ENCODE data around the gene DEPDC1.
"Not testable (repeated sequence)": the region's sequence is repeated elsewhere in the genome, so short reads cannot be mapped to it uniquely, and the experiment has no call there.

DEPDC1 gene

GRCh38 chr1:68478662-68479061, 18.2 kb downstream of the DEPDC1 start:
- DNase-seq (ENCODE audit: low read depth): no peak

DNA sequence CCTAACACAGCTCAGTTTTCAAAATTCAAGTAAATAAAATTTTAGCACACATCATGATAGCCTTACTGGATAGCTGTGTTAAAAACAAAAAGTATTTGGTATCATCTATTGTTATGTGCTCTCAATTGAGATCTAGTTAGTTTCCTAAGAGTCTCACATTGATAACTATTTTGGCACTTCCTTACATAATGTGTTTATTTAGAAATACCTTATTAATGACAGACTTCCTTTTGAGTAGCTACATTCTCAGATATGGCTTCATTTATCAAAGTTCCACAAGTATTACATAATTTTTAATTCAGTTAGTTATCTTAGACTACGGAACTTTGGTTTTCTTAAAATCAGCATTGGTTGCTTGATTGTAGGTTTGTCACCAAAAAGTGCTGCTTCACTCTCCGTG, 20.3 kb downstream of the DEPDC1 start:
- not testable (repeated sequence) for DNase-seq (ENCODE audit: low read depth)

GRCh38 chr1:68473060-68473459, 23.8 kb downstream of the DEPDC1 start:
- DNase-seq (ENCODE audit: low read depth): no peak

- DNase-seq (ENCODE audit: low read depth): no peak
These were observed 26.4 kb downstream of the DEPDC1 start for GRCh38 chr1:68470388-68470970.

GRCh38 chr1:68464891-68465290, 32.0 kb downstream of the DEPDC1 start:
- no peak for DNase-seq (ENCODE audit: low read depth)

- DNase-seq (ENCODE audit: low read depth): no peak
These were observed 35.9 kb downstream of the DEPDC1 start for GRCh38 chr1:68460935-68461334.

- DNase-seq (ENCODE audit: low read depth): no peak
These were observed 37.1 kb downstream of the DEPDC1 start for GRCh38 chr1:68459796-68460195.

DNA sequence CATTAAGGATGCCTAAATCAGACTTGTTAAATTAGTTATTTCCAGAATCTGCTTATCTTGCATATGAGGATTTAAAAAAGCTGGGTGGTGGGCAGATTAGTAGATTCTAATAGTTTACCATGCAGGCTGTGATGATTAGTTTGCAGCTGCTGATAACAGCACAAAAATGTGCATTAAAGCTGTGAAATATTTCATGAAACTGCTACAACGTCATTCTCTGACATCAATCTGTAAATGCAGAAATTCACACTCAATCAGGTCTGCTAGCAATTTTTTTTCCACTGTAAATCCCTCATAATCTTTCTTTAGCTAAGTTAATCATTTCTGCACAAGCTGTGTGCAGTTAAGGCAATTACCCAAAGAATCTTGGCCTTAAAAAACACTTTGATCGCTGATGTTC, 37.8 kb downstream of the DEPDC1 start:
- no peak for DNase-seq (ENCODE audit: low read depth)

- DNase-seq (ENCODE audit: low read depth): no peak
These were observed 40.7 kb downstream of the DEPDC1 start for GRCh38 chr1:68456202-68456601.

- DNase-seq (ENCODE audit: low read depth): no peak
These were observed 42.3 kb downstream of the DEPDC1 start for GRCh38 chr1:68454534-68454933.

DNA sequence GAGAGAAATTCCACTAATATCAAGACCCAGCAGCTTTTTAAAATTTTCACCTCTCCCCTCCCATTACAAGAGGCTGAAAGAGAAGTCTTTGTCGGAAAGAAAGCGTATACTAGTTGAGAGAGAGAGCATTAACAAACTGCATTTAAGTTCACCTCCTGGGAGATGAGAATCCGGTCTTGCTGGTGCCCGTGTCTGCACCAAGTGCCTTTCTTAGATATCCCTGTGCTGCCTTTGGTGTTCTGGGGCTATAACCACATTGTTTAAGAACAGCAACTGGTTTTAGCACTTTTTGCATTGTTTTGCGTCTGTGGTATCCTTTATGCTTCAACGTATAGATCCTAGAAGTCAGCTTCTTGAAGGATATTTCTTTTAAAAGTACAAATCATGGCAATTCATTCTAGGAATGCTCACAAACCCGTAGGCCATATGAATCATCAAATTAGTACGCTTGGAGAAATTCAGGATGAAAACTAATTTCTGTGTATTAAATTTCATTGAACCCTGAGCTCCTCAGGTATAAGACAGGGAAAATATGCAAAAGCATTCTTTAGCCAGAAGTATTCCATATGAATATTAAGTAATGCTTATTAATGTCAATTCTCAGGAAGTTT, 43.7 kb downstream of the DEPDC1 start:
- DNase-seq (ENCODE audit: low read depth): no peak

DNA sequence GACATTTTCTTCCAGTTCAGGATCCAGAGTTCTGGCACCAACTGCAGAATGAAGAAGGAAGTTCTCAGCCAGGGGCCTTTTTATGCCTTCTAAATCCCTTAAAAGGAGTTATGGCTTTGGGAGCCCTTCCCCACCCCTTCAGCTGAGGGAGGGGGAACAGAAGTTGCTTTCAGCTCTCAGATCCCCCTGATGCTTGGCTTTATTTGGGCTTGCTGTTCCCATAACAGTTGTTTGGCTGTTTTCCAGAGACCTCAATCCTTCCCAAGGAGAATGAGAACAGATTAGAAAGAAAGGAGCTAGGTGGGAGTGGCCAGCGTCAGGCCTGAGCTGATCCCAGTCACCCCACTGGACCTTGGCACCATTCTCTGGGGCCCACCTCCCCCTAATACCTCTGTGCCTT, 47.0 kb downstream of the DEPDC1 start, which contains the start of gene RPE65:
Gene RPE65 (minus strand): TSS at position 54 of the 400 bp plus-strand sequence. CDS start 49 bp downstream, at position 5.
- no peak for DNase-seq (ENCODE audit: low read depth)

DNA sequence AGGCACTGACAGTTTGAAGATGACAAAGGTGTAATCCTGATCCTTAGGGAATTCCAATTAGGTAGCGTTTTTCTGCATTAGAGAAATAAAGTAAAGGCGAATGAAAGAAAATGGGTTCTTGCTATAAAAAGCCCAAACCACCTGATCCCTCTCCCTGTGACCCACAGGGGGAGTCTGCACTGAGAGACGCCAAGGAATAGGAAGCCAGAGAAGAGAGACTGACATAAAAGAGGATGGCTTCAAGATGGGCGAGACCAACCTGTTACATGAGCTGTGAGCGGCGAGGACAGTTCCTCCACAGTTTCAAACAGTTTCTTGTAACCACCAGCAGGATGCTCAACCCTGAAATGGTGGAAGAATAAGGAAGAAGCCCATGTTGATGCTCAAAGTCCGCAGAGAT, 48.5 kb downstream of the DEPDC1 start:
- DNase-seq (ENCODE audit: low read depth): no peak

GRCh38 chr1:68445709-68446108, 51.2 kb downstream of the DEPDC1 start:
- DNase-seq (ENCODE audit: low read depth): no peak

GRCh38 chr1:68442822-68443556, 53.9 kb downstream of the DEPDC1 start:
- no peak for DNase-seq (ENCODE audit: low read depth)

DNA sequence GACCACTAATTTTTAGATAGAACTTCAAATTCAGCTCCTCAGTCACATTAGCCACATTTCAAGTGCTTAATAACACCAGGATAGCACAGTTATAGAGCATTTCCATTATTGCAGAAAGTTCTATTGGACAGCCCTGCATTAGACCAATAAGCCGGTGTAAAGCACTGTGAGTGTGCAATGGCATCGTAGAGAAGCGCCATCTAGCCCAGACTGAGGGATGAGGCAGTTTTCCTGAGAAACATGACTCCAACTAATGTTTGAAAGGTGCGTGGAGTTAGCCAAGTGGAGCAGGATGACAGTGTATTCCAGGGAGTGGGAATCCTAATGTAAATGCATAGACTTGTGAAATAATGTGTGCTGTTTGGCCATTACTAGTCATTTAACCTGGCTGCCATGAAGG, 54.9 kb downstream of the DEPDC1 start:
- no peak for DNase-seq (ENCODE audit: low read depth)

DNA sequence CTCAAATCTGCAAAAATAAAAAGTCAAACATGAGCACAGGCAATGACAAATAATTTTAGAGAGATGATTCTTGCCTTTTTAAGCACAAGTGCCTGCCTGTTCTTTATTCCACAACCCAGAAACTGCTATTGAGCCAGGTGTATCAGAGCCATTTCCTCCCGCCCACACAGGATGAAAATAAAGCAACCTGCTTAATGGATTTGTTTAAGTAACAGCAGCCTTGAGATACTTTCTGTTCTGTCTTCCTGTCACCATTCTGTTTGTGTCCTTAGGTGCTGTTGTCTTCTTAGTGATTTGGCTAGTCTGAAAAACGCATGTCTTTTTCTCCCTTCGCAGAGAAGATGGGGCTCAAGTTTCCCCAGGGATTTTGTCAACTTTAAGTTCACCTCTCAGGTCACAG, 58.6 kb downstream of the DEPDC1 start:
- DNase-seq (ENCODE audit: low read depth): no peak

DNA sequence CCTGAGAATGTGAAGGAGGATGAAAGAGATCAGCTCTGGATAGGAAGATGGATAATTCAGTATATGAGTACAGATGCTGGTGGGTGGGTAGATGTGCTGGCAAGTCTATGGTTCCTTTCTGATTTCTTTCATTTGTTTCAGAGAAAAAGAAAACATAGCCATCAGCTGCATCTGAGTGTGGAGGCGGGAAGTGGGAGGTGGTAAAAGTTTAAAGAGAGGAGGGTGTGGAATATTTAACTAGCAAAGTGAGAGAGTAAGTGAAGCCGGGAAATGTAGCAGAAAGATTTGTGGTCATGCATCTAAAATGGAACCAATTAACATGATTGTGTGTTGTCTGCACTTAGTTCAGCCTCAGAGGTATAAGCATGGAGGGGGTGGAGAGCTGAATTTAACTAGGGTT, 63.5 kb downstream of the DEPDC1 start:
- DNase-seq (ENCODE audit: low read depth): no peak

DNA sequence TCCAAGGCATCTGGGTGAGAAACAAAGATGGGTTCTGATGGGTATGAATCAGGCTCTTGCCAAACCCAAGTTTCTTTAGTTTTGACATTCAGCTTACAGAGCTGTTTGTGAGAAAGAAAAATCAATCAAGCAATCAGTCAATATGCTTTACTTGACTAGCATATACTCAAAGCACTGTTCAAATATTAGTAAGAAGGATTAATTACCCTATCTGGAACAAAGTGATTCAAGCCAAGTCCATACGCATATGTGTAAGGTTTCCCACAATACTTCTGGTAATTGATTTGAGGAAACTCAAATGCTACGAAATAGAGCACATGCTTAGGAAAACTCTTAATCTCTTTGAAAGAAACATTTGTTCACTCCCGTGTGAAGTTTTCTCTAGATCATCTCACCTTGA, 65.8 kb downstream of the DEPDC1 start:
- no peak for DNase-seq (ENCODE audit: low read depth)

DNA sequence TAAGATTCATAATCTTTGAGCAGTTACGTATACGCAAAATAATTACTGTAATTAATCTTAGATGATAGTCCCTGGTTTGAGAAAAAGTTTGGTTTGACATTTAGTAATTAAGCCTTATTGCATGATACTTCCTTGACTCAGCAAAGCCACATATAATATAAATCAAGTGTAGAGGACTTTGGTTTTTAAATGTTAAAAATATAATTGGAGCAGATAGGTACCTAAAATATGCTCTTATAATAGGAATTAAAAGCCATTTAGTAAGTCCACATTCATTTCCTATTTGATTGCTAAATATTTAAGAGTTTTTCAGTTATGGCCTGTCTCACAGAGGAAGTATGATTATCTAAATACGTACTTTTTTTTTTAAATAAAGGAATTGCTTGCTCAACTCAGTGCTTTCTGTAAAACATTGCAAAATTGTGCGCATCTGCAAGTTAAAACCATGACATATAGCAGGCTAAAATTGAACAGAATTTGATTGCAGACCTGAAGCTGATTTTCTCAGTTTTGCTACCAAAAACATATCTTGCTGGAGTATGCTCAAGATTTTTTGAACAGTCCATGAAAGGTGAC, 67.6 kb downstream of the DEPDC1 start:
- DNase-seq (ENCODE audit: low read depth): no peak

GRCh38 chr1:68426594-68426993, 70.3 kb downstream of the DEPDC1 start:
- DNase-seq (ENCODE audit: low read depth): no peak

Measured in T-helper 22 cell (primary cell).